H9 (cell line): ENCODE data around the gene S1PR2. TPM values are rescaled to one million over a fixed set of nuclear protein-coding genes. Genes with fewer than 3 reads are reported as not detected.

ENCODE experiments used
- DNase-seq: peaks from one replicate; pipeline ENCODE4 v3.0.0-alpha.2; 2017
- H2AFZ ChIP-seq: one replicate; pipeline ENCODE4 v1.6.1; 2013; ENCODE audit warnings: mild to moderate bottlenecking, low read length, control low read depth, moderate library complexity
- H2AK5ac ChIP-seq: 2 replicates; pipeline ENCODE4 v1.6.1; 2013; ENCODE audit warnings: low read length, control low read depth, mixed read lengths; ENCODE audit not compliant: insufficient read length
- H2BK120ac ChIP-seq: one replicate; pipeline ENCODE4 v1.6.1; 2013; ENCODE audit warnings: low read depth, mild to moderate bottlenecking, low read length, control low read depth, inconsistent platforms; ENCODE audit not compliant: poor library complexity, severe bottlenecking
- H2BK12ac ChIP-seq: 2 replicates; pipeline ENCODE4 v1.6.1; 2013; ENCODE audit warnings: low read length, control low read depth, mixed read lengths, low read depth; ENCODE audit not compliant: insufficient read length
- H2BK15ac ChIP-seq: 2 replicates; pipeline ENCODE4 v1.6.1; 2013; ENCODE audit warnings: low read depth, low read length, control low read depth
- H2BK20ac ChIP-seq: one replicate; pipeline ENCODE4 v1.6.1; 2013; ENCODE audit warnings: low read depth, mild to moderate bottlenecking, low read length, control low read depth, inconsistent platforms; ENCODE audit not compliant: poor library complexity, severe bottlenecking
- H2BK5ac ChIP-seq: 2 replicates; pipeline ENCODE4 v1.6.1; 2013; ENCODE audit warnings: low read length, control low read depth, mixed read lengths; ENCODE audit not compliant: insufficient read length
- H3K14ac ChIP-seq: 2 replicates; pipeline ENCODE4 v1.6.1; 2013; ENCODE audit warnings: low read length, control low read depth; ENCODE audit not compliant: insufficient read depth
- H3K18ac ChIP-seq: 2 replicates; pipeline ENCODE4 v1.6.1; 2013; ENCODE audit warnings: low read depth, mild to moderate bottlenecking, mixed read lengths, low read length, control low read depth; ENCODE audit not compliant: insufficient read length
- H3K23ac ChIP-seq: 2 replicates; pipeline ENCODE4 v1.6.1; 2013; ENCODE audit warnings: low read length, control low read depth, mixed read lengths, low read depth; ENCODE audit not compliant: insufficient read length
- H3K23me2 ChIP-seq: 2 replicates; pipeline ENCODE4 v1.6.1; 2013; ENCODE audit warnings: low read depth, mild to moderate bottlenecking, mixed read lengths, low read length, control low read depth; ENCODE audit not compliant: insufficient read length, poor library complexity, severe bottlenecking
- H3K27ac ChIP-seq: 2 replicates; pipeline ENCODE4 v1.5.1; 2013; ENCODE audit warnings: low read length, control low read depth, mixed read lengths, low read depth; ENCODE audit not compliant: insufficient read length
- H3K27me3 ChIP-seq: 2 replicates; pipeline ENCODE4 v1.6.1; 2013; ENCODE audit warnings: low read length, control low read depth, inconsistent platforms; ENCODE audit not compliant: insufficient read depth
- H3K4ac ChIP-seq: 2 replicates; pipeline ENCODE4 v1.6.1; 2013; ENCODE audit warnings: low read depth, mild to moderate bottlenecking, control low read depth, inconsistent platforms, low read length, moderate library complexity
- H3K4me1 ChIP-seq: 2 replicates; pipeline ENCODE4 v1.6.1; 2013; ENCODE audit warnings: low read length, control low read depth, inconsistent platforms; ENCODE audit not compliant: insufficient read depth
- H3K4me2 ChIP-seq: 2 replicates; pipeline ENCODE4 v1.6.1; 2013; ENCODE audit warnings: low read length, control low read depth, mixed read lengths; ENCODE audit not compliant: insufficient read length, insufficient read depth
- H3K56ac ChIP-seq: 2 replicates; pipeline ENCODE4 v1.6.1; 2013; ENCODE audit warnings: low read depth, mild to moderate bottlenecking, mixed read lengths, low read length, control low read depth; ENCODE audit not compliant: insufficient read length
- H3K79me1 ChIP-seq: 2 replicates; pipeline ENCODE4 v1.6.1; 2013; ENCODE audit warnings: low read depth, mild to moderate bottlenecking, moderate library complexity, low read length, control low read depth, inconsistent platforms; ENCODE audit not compliant: insufficient read depth, poor library complexity, severe bottlenecking
- H3K79me2 ChIP-seq: 2 replicates; pipeline ENCODE4 v1.6.1; 2013; ENCODE audit warnings: low read length, control low read depth, inconsistent platforms; ENCODE audit not compliant: insufficient read depth
- H3K9ac ChIP-seq: 2 replicates; pipeline ENCODE4 v1.6.1; 2013; ENCODE audit warnings: low read length, control low read depth, mixed read lengths; ENCODE audit not compliant: insufficient read length; ENCODE audit errors: extremely low read depth
- H3K9me3 ChIP-seq: one replicate; pipeline ENCODE4 v1.6.1; 2013; ENCODE audit warnings: low read depth, low read length, inconsistent platforms; ENCODE audit not compliant: control insufficient read depth
- H3T11ph ChIP-seq: one replicate; pipeline ENCODE4 v1.6.1; 2013; ENCODE audit warnings: mild to moderate bottlenecking, low read length, control low read depth, inconsistent platforms
- H4K20me1 ChIP-seq: one replicate; pipeline ENCODE4 v1.6.1; 2013; ENCODE audit not compliant: control insufficient read depth, insufficient read length, insufficient read depth
- H4K5ac ChIP-seq: 2 replicates; pipeline ENCODE4 v1.6.1; 2013; ENCODE audit warnings: low read depth, mild to moderate bottlenecking, mixed read lengths, low read length, control low read depth; ENCODE audit not compliant: insufficient read length
- H4K8ac ChIP-seq: replicated peaks from 2 replicates; pipeline ENCODE4 v1.6.1; 2013; ENCODE audit warnings: low read length, control low read depth, mixed read lengths, low read depth; ENCODE audit not compliant: insufficient read length
- H4K91ac ChIP-seq: 2 replicates; pipeline ENCODE4 v1.6.1; 2013; ENCODE audit warnings: low read depth, mild to moderate bottlenecking, moderate library complexity, mixed read lengths, low read length, control low read depth; ENCODE audit not compliant: insufficient read length
- H3K27ac Mint-ChIP-seq, 3 experiments: 2 replicates in 2 of 3; 3 replicates in 1 of 3; pipeline ENCODE4 v1.8.0; 2020 to 2021; ENCODE audit warnings: mixed read lengths in 3 of 3, mild to moderate bottlenecking in 1 of 3, moderate library complexity in 1 of 3
- H3K27me3 Mint-ChIP-seq: 2 replicates; pipeline ENCODE4 v1.8.0; 2021; ENCODE audit warnings: low read depth, mild to moderate bottlenecking, moderate library complexity, mixed read lengths
- H3K36me3 Mint-ChIP-seq, 3 experiments: 2 replicates in 2 of 3; 3 replicates in 1 of 3; pipeline ENCODE4 v1.8.0; 2020 to 2021; ENCODE audit warnings: low read depth in 3 of 3, mixed read lengths in 3 of 3; ENCODE audit not compliant: insufficient read depth in 1 of 3
- H3K4me1 Mint-ChIP-seq, 2 experiments: 2 replicates each; pipeline ENCODE4 v1.8.0; 2020; ENCODE audit warnings: mixed read lengths in 2 of 2
- H3K4me3 Mint-ChIP-seq, 2 experiments: 2 replicates in 1 of 2; 3 replicates in 1 of 2; pipeline ENCODE4 v1.8.0; 2020 to 2021; ENCODE audit warnings: mild to moderate bottlenecking in 2 of 2, mixed read lengths in 2 of 2, moderate library complexity in 1 of 2
- H3K9me3 Mint-ChIP-seq, 2 experiments: 2 replicates in 1 of 2; 3 replicates in 1 of 2; pipeline ENCODE4 v1.8.0; 2020; ENCODE audit warnings: mild to moderate bottlenecking in 2 of 2, mixed read lengths in 2 of 2, moderate library complexity in 1 of 2
- WGBS: extraction: QIAGEN DNeasy Blood & Tissue Kit; methylation state at CpG from one replicate; pipeline ENCODE4 v1.1.7; 2013; ENCODE audit warnings: missing lambda C conversion rate, low lambda C conversion rate, mixed read lengths; ENCODE audit not compliant: insufficient read length; ENCODE audit errors: extremely low coverage; 5-methylcytosine and 5-hydroxymethylcytosine counted together
- total RNA-seq: library from RNA; stranded (reverse); gene quantifications from 2 replicates; pipeline ENCODE4 v1.2.1, GENCODE V29; 2021
- TF ChIP-seq, protein P1 (sequence below): fragments of 200-600 bp; sonication (generic); conservative IDR thresholded peaks from 3 replicates; pipeline ENCODE4 v1.8.0; 2021; ENCODE audit warnings: antibody characterized with exemption, mild to moderate bottlenecking

Gene S1PR2
- total RNA-seq, 1 experiment from 2014 or later = 11.5 TPM

DNA sequence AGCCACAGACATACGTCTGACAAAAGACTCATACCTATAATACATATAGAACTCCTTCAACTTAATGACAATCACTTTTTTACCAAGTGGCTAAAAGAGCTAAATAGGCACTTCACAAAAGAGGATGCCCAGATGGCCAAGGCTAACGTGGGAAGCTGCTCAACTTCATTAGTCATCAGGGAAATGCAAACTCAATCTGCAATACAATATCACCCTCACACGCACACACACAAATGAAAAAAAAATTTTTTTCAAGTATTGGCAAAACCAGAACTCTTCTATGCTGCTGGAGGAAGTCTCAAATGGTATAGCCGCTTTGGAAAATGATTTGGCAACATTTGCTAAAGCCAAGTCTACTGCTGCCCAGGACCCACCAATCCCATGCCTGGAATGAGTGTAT lies 21.8 kb downstream of the S1PR2 start:
- Histone ChIP-seq H2BK15ac (no peak overlapping the region), H3K4me2 (no peak overlapping the region), H4K20me1 (no peaks in the 10 kb centered on the region), H2BK12ac (no peak overlapping the region), H3T11ph (no peak overlapping the region), H3K27ac (no peak overlapping the region), H4K91ac (no peak overlapping the region), H2AK5ac (no peak overlapping the region), H2BK120ac (no peak overlapping the region), H3K9ac (no peak overlapping the region), H4K5ac (no peak overlapping the region), H3K14ac (no peak overlapping the region), H2AFZ (no peak overlapping the region), H3K23me2 (no peaks in the 10 kb centered on the region), H3K27me3 (no peaks in the 10 kb centered on the region), H2BK20ac (no peak overlapping the region), H3K4me1 (no peaks in the 10 kb centered on the region), H3K79me2 (no peaks in the 10 kb centered on the region), H3K9me3 (no peaks in the 10 kb centered on the region), H3K23ac (no peak overlapping the region), H2BK5ac (no peak overlapping the region), H3K56ac (no peak overlapping the region), H4K8ac (no peak overlapping the region), H3K18ac (no peak overlapping the region), H3K4ac (no peak overlapping the region), H3K79me1 (no peaks in the 10 kb centered on the region)
- H3K9me3 Mint-ChIP-seq = peaks cover 6 to 8% of the 10 kb centered on the region in 2 experiments; a peak in 2 of 5 replicates
- peaks cover 7% of the 10 kb centered on the region; the same call in 1 of the 2 replicates for H3K27me3 Mint-ChIP-seq
- H3K36me3 Mint-ChIP-seq = no peaks in the 10 kb centered on the region; a peak in 1 of 7 replicates
- TF ChIP-seq, protein P1, sequence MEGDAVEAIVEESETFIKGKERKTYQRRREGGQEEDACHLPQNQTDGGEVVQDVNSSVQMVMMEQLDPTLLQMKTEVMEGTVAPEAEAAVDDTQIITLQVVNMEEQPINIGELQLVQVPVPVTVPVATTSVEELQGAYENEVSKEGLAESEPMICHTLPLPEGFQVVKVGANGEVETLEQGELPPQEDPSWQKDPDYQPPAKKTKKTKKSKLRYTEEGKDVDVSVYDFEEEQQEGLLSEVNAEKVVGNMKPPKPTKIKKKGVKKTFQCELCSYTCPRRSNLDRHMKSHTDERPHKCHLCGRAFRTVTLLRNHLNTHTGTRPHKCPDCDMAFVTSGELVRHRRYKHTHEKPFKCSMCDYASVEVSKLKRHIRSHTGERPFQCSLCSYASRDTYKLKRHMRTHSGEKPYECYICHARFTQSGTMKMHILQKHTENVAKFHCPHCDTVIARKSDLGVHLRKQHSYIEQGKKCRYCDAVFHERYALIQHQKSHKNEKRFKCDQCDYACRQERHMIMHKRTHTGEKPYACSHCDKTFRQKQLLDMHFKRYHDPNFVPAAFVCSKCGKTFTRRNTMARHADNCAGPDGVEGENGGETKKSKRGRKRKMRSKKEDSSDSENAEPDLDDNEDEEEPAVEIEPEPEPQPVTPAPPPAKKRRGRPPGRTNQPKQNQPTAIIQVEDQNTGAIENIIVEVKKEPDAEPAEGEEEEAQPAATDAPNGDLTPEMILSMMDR = no peak
- H3K4me1 Mint-ChIP-seq = peaks cover 8 to 13% of the 10 kb centered on the region in 2 experiments
- DNase-seq = no peak
- no peak overlapping the region for H3K4me3 Mint-ChIP-seq
- no CpG with 5 or more reads among the region's 4 CpGs for WGBS
- no peak overlapping the region for H3K27ac Mint-ChIP-seq
